Keratinocyte (primary cell): ENCODE measurements around the gene SUPT20HL1. TPM values are rescaled to one million over a fixed set of nuclear protein-coding genes. Genes with fewer than 3 reads are reported as not detected.
"Not testable (repeated sequence)": the region's sequence is repeated elsewhere in the genome, so short reads cannot be mapped to it uniquely, and the experiment has no call there.

Experiments
- DNase-seq: peaks from one replicate; pipeline ENCODE4 v3.0.0-alpha.2; 2011; ENCODE audit warnings: low read depth, missing footprints, low spot score
- FAIRE-seq: peaks from 2 replicates; lab custom pipeline; 2011; peaks lifted over from hg19 to GRCh38; lab: Jason Lieb, UNC
- H2AFZ ChIP-seq: 2 replicates; pipeline ENCODE4 v1.6.0; 2012; ENCODE audit warnings: low read length, control low read depth, inconsistent platforms; ENCODE audit not compliant: control insufficient read depth
- H3K27ac ChIP-seq: 2 replicates; pipeline ENCODE4 v1.5.1; 2011; ENCODE audit warnings: low read length; ENCODE audit not compliant: control insufficient read depth, insufficient read depth
- H3K27me3 ChIP-seq: 3 replicates; pipeline ENCODE4 v1.6.0; 2011; ENCODE audit warnings: low read length; ENCODE audit not compliant: control insufficient read depth, insufficient read depth; ENCODE audit errors: extremely low read depth
- H3K36me3 ChIP-seq, 2 experiments: 2 replicates in 1 of 2; 3 replicates in 1 of 2; pipeline ENCODE4 v1.5.1; 2011; ENCODE audit warnings: low read length in 2 of 2, mild to moderate bottlenecking in 1 of 2; ENCODE audit not compliant: control insufficient read depth in 2 of 2, insufficient read depth in 2 of 2; ENCODE audit errors: extremely low read depth in 1 of 2
- H3K4me1 ChIP-seq: 3 replicates; pipeline ENCODE4 v1.5.1; 2011; ENCODE audit warnings: low read length; ENCODE audit not compliant: control insufficient read depth, insufficient read depth; ENCODE audit errors: extremely low read depth
- H3K4me2 ChIP-seq: 3 replicates; pipeline ENCODE4 v1.6.0; 2011; ENCODE audit warnings: low read depth, low read length; ENCODE audit not compliant: control insufficient read depth, insufficient read depth; ENCODE audit errors: extremely low read depth
- H3K4me3 ChIP-seq, 3 experiments: fragments of 200-600 bp in 1 of 3; sonication (generic) in 1 of 3; 2 replicates in 2 of 3; 3 replicates in 1 of 3; pipeline ENCODE4 v1.5.1; 2011 to 2016; ENCODE audit warnings: low read length in 3 of 3, mild to moderate bottlenecking in 3 of 3, control low read depth in 2 of 3, inconsistent platforms in 1 of 3, low read depth in 1 of 3, mixed read lengths in 1 of 3, mixed run types in 1 of 3, moderate library complexity in 1 of 3; ENCODE audit not compliant: control insufficient read depth in 2 of 3, insufficient read depth in 2 of 3; ENCODE audit errors: extremely low read depth in 1 of 3
- H3K79me2 ChIP-seq: 2 replicates; pipeline ENCODE4 v1.6.0; 2012; ENCODE audit warnings: low read length; ENCODE audit not compliant: control insufficient read depth, insufficient read depth
- H3K9ac ChIP-seq: 3 replicates; pipeline ENCODE4 v1.6.0; 2011; ENCODE audit warnings: low read length; ENCODE audit not compliant: control insufficient read depth, insufficient read depth; ENCODE audit errors: extremely low read depth
- H3K9me1 ChIP-seq: 3 replicates; pipeline ENCODE4 v1.6.0; 2011; ENCODE audit warnings: low read length; ENCODE audit not compliant: control insufficient read depth, insufficient read depth; ENCODE audit errors: extremely low read depth
- H3K9me3 ChIP-seq: 2 replicates; pipeline ENCODE4 v1.5.1; 2012; ENCODE audit warnings: low read depth, low read length; ENCODE audit not compliant: control insufficient read depth
- H4K20me1 ChIP-seq: 3 replicates; pipeline ENCODE4 v1.6.0; 2011; ENCODE audit warnings: low read length; ENCODE audit not compliant: control insufficient read depth, insufficient read depth; ENCODE audit errors: extremely low read depth
- CTCF ChIP-seq, 3 experiments: IDR thresholded peaks in 1 of 3; conservative IDR thresholded peaks in 1 of 3; optimal IDR thresholded peaks in 1 of 3; 2 replicates in 2 of 3; 3 replicates in 1 of 3; pipeline versions ENCODE3 to v1.5.1; 2011; ENCODE audit warnings: low read length in 3 of 3, mild to moderate bottlenecking in 3 of 3, moderate library complexity in 2 of 3, control low read depth in 1 of 3, inconsistent platforms in 1 of 3; ENCODE audit not compliant: insufficient read depth in 2 of 3; ENCODE audit errors: extremely low read depth in 1 of 3
- EZH2 ChIP-seq: IDR thresholded peaks from one replicate; pipeline ENCODE4 v1.6.1; 2012; ENCODE audit warnings: inconsistent platforms, mild to moderate bottlenecking, low read length, moderate library complexity
- dilution Hi-C: fragments of 300-500 bp; cut with MboI; formaldehyde crosslinking; loops from one replicate; pipeline ENCODE4 v1.7.0; 2020; ENCODE audit warnings: low sequenced_read_pairs; ENCODE audit not compliant: extremely low pct_ligation_motif_present
- polyA plus RNA-seq, 5 experiments: library from polyadenylated mRNA; depleted of rRNA in 3 of 5; stranded (reverse) in 3 of 5; stranded (forward) in 1 of 5; unstranded in 1 of 5; fragments of >200 nt; gene quantifications; 1 replicate in 1 of 5; 2 replicates in 3 of 5; 3 replicates in 1 of 5; pipeline versions ENCODE4 v1.2.1 to v1.2.3, GENCODE V29; 2011 to 2012; ENCODE audit warnings: missing spikeins in 2 of 5, low read depth in 1 of 5, low replicate concordance in 1 of 5

The SUPT20HL1 gene
- polyA plus RNA-seq, 1 donor (not counting 4 experiments of a cell fraction or from before 2014, with no cell fraction given), result not detected

GRCh38 chrX:24357106-24357505 lies 3.3 kb upstream of the SUPT20HL1 start:
- H3K27ac ChIP-seq, result no peak overlapping the region
- TF ChIP-seq CTCF (optimal IDR thresholded peaks at IDR 0.05 in 1 of 3, IDR thresholded peaks at IDR 0.05 in 1 of 3, conservative IDR thresholded peaks at IDR 0.05 in 1 of 3; ENCODE audit: extremely low read depth in 1 of 3, insufficient read depth in 2 of 3, low read length in 3 of 3), result no peak
- TF ChIP-seq EZH2, result no peak
- H3K9me1 ChIP-seq, result no peaks in the 10 kb centered on the region
- H3K36me3 ChIP-seq, result no peaks in the 10 kb centered on the region
- H3K79me2 ChIP-seq, result no peaks in the 10 kb centered on the region
- H3K4me1 ChIP-seq, result no peaks in the 10 kb centered on the region
- H3K9me3 ChIP-seq, result no peaks in the 10 kb centered on the region
- no peaks in the 10 kb centered on the region for H4K20me1 ChIP-seq
- no peaks in the 10 kb centered on the region for H3K27me3 ChIP-seq
- no peak for FAIRE-seq
- no peak overlapping the region for H3K4me2 ChIP-seq
- H3K9ac ChIP-seq, result no peak overlapping the region
- no peak overlapping the region for H2AFZ ChIP-seq
- no peak for DNase-seq
- H3K4me3 ChIP-seq, result no peak overlapping the region
- dilution Hi-C loops, result no loop called here

DNA sequence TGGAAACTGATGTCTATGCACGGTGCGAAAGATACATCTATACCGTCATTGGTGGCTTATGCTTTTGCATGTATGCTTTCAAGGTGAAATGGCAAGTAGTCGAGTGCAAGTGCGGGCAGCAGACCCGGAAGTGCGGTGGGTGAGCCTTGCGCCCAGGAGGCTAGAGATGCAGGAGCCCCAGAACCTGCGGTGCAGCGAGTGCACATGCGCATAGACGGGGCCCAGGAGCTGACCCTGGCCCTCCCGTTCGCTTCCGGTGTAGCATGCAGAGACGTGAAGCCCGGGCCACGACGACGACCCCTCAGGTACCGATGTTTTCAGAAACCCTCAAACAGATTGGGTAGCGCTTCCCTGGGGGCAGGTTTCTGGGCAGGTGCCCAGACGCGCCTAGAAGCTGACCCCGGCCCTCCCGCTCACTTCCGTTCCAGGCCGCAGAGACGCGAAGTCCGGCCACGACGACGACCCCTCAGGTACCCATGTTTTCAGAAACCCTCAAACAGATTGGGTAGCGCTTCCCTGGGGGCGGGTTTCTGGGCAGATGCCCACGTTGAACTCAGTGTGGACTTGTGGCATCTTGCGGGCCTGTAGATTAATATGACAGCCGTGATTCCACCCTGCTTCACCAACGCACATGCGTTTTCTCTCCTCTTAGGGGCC lies 1.8 kb downstream of the SUPT20HL1 start:
- H3K9me1 ChIP-seq, H3K4me1 ChIP-seq, H3K4me3 ChIP-seq, H4K20me1 ChIP-seq, dilution Hi-C loops, DNase-seq, H3K27ac ChIP-seq, H3K4me2 ChIP-seq, H3K36me3 ChIP-seq, H3K79me2 ChIP-seq, H2AFZ ChIP-seq, H3K9ac ChIP-seq, H3K9me3 ChIP-seq, H3K27me3 ChIP-seq, FAIRE-seq: not testable (repeated sequence)

DNA sequence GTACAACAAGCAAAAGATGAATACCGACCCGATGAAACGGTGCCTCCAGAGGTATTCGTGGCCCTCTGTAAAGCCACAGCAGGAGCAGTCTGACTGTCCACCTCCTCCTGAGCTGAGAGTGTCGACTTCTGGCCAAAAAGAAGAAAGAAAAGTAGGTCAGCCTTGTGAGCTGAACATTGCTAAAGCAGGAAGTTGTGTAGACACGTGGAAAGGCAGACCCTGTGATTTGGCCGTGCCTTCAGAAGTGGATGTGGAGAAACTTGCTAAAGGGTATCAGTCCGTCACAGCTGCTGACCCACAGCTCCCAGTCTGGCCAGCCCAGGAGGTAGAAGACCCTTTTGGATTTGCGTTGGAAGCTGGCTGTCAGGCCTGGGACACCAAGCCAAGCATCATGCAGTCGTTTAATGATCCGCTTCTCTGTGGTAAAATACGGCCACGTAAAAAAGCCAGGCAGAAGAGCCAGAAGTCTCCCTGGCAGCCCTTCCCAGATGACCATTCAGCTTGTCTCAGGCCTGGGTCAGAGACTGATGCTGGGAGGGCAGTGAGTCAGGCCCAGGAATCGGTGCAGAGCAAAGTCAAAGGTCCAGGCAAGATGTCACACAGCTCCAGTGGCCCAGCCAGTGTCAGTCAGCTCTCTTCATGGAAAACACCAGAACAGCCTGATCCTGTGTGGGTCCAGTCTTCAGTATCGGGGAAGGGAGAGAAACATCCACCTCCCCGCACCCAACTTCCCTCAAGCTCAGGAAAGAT lies 3.2 kb downstream of the SUPT20HL1 start:
- H2AFZ ChIP-seq, H3K36me3 ChIP-seq, H3K4me1 ChIP-seq, FAIRE-seq, H3K79me2 ChIP-seq, H4K20me1 ChIP-seq, H3K9me3 ChIP-seq, H3K9me1 ChIP-seq, dilution Hi-C loops, H3K27ac ChIP-seq, H3K4me3 ChIP-seq, H3K27me3 ChIP-seq, DNase-seq, H3K4me2 ChIP-seq, H3K9ac ChIP-seq: not testable (repeated sequence)
